D341Med (cell line): Measurements from ENCODE around the gene GAK.

ENCODE experiments used
- DNase-seq: peaks from one replicate; pipeline ENCODE4 v3.0.0; 2012; ENCODE audit warnings: low spot score

GAK gene

GRCh38 chr4:868421-868820 lies 63.7 kb downstream of the GAK start:
- DNase-seq = no peak

GRCh38 chr4:867526-868250 lies 64.4 kb downstream of the GAK start:
- DNase-seq = no peak

- no peak for DNase-seq
Observed at GRCh38 chr4:866761-867390, 65.2 kb downstream of the GAK start.

GRCh38 chr4:866068-866760 lies 65.9 kb downstream of the GAK start:
- no peak for DNase-seq

GRCh38 chr4:865572-865971 lies 66.5 kb downstream of the GAK start:
- DNase-seq = no peak

GRCh38 chr4:865121-865465 lies 67.0 kb downstream of the GAK start:
- no peak for DNase-seq

- DNase-seq = no peak
Observed at GRCh38 chr4:864456-865120, 67.5 kb downstream of the GAK start.

GRCh38 chr4:860561-860960 lies 71.6 kb downstream of the GAK start:
- DNase-seq = no peak

- DNase-seq = no peak
Observed at GRCh38 chr4:859496-859895, 72.6 kb downstream of the GAK start.

GRCh38 chr4:858831-859451 lies 73.2 kb downstream of the GAK start:
- no peak for DNase-seq

- DNase-seq = no peak
Observed at GRCh38 chr4:858041-858481, 74.1 kb downstream of the GAK start.

GRCh38 chr4:857461-857860 lies 74.7 kb downstream of the GAK start:
- no peak for DNase-seq

GRCh38 chr4:856225-856901 lies 75.8 kb downstream of the GAK start:
- DNase-seq = no peak

GRCh38 chr4:855880-856224 lies 76.3 kb downstream of the GAK start:
- no peak for DNase-seq

GRCh38 chr4:854356-854755 lies 77.8 kb downstream of the GAK start:
- DNase-seq = no peak

GRCh38 chr4:853416-853781 lies 78.7 kb downstream of the GAK start:
- no peak for DNase-seq

GRCh38 chr4:851701-852430 lies 80.2 kb downstream of the GAK start:
- DNase-seq = no peak

GRCh38 chr4:850323-850945 lies 81.7 kb downstream of the GAK start:
- DNase-seq = no peak

GRCh38 chr4:849478-850175 lies 82.5 kb downstream of the GAK start:
- DNase-seq = no peak

- DNase-seq = no peak
Observed at GRCh38 chr4:848803-849477, 83.2 kb downstream of the GAK start.
